Hindlimb muscle (tissue), 1 donor: ENCODE data around the gene TBCCD1. TPM values are rescaled to one million over a fixed set of nuclear protein-coding genes. Genes with fewer than 3 reads are reported as not detected.

ENCODE experiments used
- polyA plus RNA-seq: library from polyadenylated mRNA; unstranded; fragments of 120-200 nt; gene quantifications from one replicate; pipeline ENCODE4 v1.2.1, GENCODE V29; 2013; ENCODE audit not compliant: insufficient read length

Gene TBCCD1
- polyA plus RNA-seq, 1 donor: 11.5 TPM

Other genes starting within 250 kb of the TBCCD1 start
- gene DGKG, start 205.1 kb downstream of the TBCCD1 start, polyA plus RNA-seq: 0.89 TPM
- 3.5 TPM for gene CRYGS, start 23.0 kb downstream of the TBCCD1 start, polyA plus RNA-seq
- gene DNAJB11, start 3.4 kb upstream of the TBCCD1 start, polyA plus RNA-seq: 34.2 TPM
- gene AHSG, start 45.7 kb upstream of the TBCCD1 start, polyA plus RNA-seq: 0.45 TPM
- gene FETUB, start 73.1 kb upstream of the TBCCD1 start, polyA plus RNA-seq: not detected
- gene HRG, start 98.7 kb upstream of the TBCCD1 start, polyA plus RNA-seq: 0.18 TPM
- gene KNG1, start 150.0 kb upstream of the TBCCD1 start, polyA plus RNA-seq: 0.06 TPM
- gene EIF4A2, start 216.2 kb upstream of the TBCCD1 start, polyA plus RNA-seq: 506 TPM
- 20.7 TPM for gene RFC4, start 239.1 kb upstream of the TBCCD1 start, polyA plus RNA-seq